GM12872 (cell line): ENCODE data around the gene NPTX1.

Experiments
- TF ChIP-seq, protein P1 (sequence below): IDR thresholded peaks from 3 replicates; pipeline ENCODE4 v1.5.1; 2011; ENCODE audit warnings: low read depth, mild to moderate bottlenecking, low read length, moderate library complexity; ENCODE audit not compliant: insufficient read depth

The NPTX1 gene

GRCh38 chr17:80510132-80510531 is 33.7 kb upstream of the NPTX1 start:
- TF ChIP-seq, protein P1, sequence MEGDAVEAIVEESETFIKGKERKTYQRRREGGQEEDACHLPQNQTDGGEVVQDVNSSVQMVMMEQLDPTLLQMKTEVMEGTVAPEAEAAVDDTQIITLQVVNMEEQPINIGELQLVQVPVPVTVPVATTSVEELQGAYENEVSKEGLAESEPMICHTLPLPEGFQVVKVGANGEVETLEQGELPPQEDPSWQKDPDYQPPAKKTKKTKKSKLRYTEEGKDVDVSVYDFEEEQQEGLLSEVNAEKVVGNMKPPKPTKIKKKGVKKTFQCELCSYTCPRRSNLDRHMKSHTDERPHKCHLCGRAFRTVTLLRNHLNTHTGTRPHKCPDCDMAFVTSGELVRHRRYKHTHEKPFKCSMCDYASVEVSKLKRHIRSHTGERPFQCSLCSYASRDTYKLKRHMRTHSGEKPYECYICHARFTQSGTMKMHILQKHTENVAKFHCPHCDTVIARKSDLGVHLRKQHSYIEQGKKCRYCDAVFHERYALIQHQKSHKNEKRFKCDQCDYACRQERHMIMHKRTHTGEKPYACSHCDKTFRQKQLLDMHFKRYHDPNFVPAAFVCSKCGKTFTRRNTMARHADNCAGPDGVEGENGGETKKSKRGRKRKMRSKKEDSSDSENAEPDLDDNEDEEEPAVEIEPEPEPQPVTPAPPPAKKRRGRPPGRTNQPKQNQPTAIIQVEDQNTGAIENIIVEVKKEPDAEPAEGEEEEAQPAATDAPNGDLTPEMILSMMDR, result no peak

DNA sequence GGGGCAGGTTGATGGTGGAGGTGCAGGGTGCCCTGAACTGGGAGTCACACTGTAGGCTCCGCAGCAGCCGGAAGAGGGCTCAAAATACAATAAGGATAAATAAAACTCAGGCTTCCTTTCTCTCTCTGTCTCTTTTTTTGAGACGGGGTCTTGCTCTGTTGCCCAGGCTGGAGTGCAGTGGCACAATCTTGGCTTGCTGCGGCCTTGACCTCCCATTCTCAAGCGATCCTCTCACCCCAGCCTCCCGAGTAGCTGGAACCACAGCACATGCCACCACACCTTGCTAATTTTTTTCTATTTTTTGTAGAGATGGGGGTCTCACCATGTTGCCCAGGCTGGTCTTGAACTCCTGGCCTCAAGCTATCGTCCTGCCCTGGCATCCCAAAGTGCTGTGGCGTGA is 32.9 kb upstream of the NPTX1 start:
- TF ChIP-seq, protein P1, result no peak

- TF ChIP-seq, protein P1, result no peak
Observed at GRCh38 chr17:80507965-80508364, 31.6 kb upstream of the NPTX1 start.

GRCh38 chr17:80504686-80505413 is 28.4 kb upstream of the NPTX1 start:
- TF ChIP-seq, protein P1, result no peak

- TF ChIP-seq, protein P1, result no peak
Observed at GRCh38 chr17:80503921-80504320, 27.5 kb upstream of the NPTX1 start.

- TF ChIP-seq, protein P1, result no peak
Observed at GRCh38 chr17:80503031-80503430, 26.6 kb upstream of the NPTX1 start.

DNA sequence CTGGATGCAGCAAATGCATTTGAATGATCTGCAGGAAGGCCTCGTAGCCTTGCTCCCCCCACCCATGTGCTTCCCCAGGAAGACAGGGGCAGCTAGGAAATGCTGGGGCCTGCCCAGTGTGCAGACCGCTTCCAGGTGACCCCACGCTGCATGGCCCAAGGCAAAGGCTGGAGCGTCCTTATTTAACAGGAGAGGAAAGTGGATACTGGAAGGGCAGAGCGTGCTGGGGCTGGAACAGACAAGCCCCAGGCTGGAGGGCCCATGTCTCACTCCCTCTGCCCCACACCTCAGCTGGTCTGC is 26.1 kb upstream of the NPTX1 start:
- TF ChIP-seq, protein P1, result no peak
